Liver (tissue), 9 donors: ENCODE data around the gene AVPR1B. TPM values are rescaled to one million over a fixed set of nuclear protein-coding genes. Genes with fewer than 3 reads are reported as not detected.

Experiments
- DNase-seq: peaks from one replicate; pipeline ENCODE4 v3.0.0-alpha.2; 2017; ENCODE audit warnings: low spot score
- H3K27ac ChIP-seq, 2 donors: one replicate each; pipeline ENCODE4 v1.7.0; 2013; ENCODE audit warnings: inconsistent platforms in 2 of 2, low read length in 2 of 2, control low read depth in 1 of 2, low read depth in 1 of 2, mild to moderate bottlenecking in 1 of 2
- H3K27me3 ChIP-seq, 4 donors: one replicate each; pipeline versions ENCODE4 v1.6.1 to v1.7.0; 2013; ENCODE audit warnings: low read length in 3 of 4, inconsistent platforms in 1 of 4, mild to moderate bottlenecking in 1 of 4, moderate library complexity in 1 of 4; ENCODE audit not compliant: control insufficient read depth in 4 of 4, insufficient read depth in 4 of 4
- H3K36me3 ChIP-seq, 4 donors: one replicate each; pipeline versions ENCODE4 v1.6.1 to v1.7.0; 2013; ENCODE audit warnings: low read length in 3 of 4, mild to moderate bottlenecking in 3 of 4, low read depth in 1 of 4, moderate library complexity in 1 of 4; ENCODE audit not compliant: control insufficient read depth in 4 of 4, insufficient read depth in 3 of 4
- H3K4me1 ChIP-seq, 4 donors: one replicate each; pipeline versions ENCODE4 v1.6.1 to v1.7.0; 2013; ENCODE audit warnings: low read length in 3 of 4, mild to moderate bottlenecking in 3 of 4, moderate library complexity in 1 of 4; ENCODE audit not compliant: control insufficient read depth in 4 of 4, insufficient read depth in 4 of 4
- H3K4me3 ChIP-seq, 3 donors: one replicate each; pipeline versions ENCODE4 v1.6.1 to v1.7.0; 2013; ENCODE audit warnings: low read length in 3 of 3, control low read depth in 1 of 3, low read depth in 1 of 3, mild to moderate bottlenecking in 1 of 3
- H3K9ac ChIP-seq, 2 donors: one replicate each; pipeline ENCODE4 v1.7.0; 2013; ENCODE audit warnings: low read length in 2 of 2, mild to moderate bottlenecking in 2 of 2, moderate library complexity in 2 of 2, control low read depth in 1 of 2, low read depth in 1 of 2
- H3K9me3 ChIP-seq, 4 donors: one replicate each; pipeline versions ENCODE4 v1.6.1 to v1.7.0; 2013; ENCODE audit warnings: low read length in 3 of 4; ENCODE audit not compliant: control insufficient read depth in 4 of 4
- ATF3 ChIP-seq: IDR thresholded peaks from 2 replicates; pipeline ENCODE4 v1.6.1; 2016; ENCODE audit warnings: antibody characterized with exemption
- CTCF ChIP-seq: fragments of 150-350 bp; IDR thresholded peaks from 2 replicates; pipeline ENCODE4 v1.5.1; 2017; ENCODE audit warnings: improper control_type of control experiment, low read depth, low read length; ENCODE audit not compliant: missing input control
- EGR1 ChIP-seq, 2 donors: IDR thresholded peaks; 2 replicates each; pipeline ENCODE4 v1.6.1; 2016 to 2018; ENCODE audit warnings: antibody characterized with exemption in 2 of 2, low read depth in 2 of 2
- FOXA1 ChIP-seq: IDR thresholded peaks from 2 replicates; pipeline ENCODE4 v1.6.1; 2016; ENCODE audit warnings: antibody characterized with exemption
- HNF4A ChIP-seq, 2 donors: conservative IDR thresholded peaks; 2 replicates each; pipeline ENCODE4 v1.6.1; 2016; ENCODE audit warnings: antibody characterized with exemption in 2 of 2, mild to moderate bottlenecking in 2 of 2
- HNF4G ChIP-seq: IDR thresholded peaks from 2 replicates; pipeline ENCODE4 v1.6.1; 2016; ENCODE audit warnings: antibody characterized with exemption
- JUND ChIP-seq, 2 donors: IDR thresholded peaks; 2 replicates each; pipeline ENCODE4 v1.6.1; 2016; ENCODE audit warnings: antibody characterized with exemption in 2 of 2
- MAX ChIP-seq: IDR thresholded peaks from 2 replicates; pipeline ENCODE4 v1.6.1; 2016; ENCODE audit warnings: antibody characterized with exemption
- RAD21 ChIP-seq, 2 donors: IDR thresholded peaks; 2 replicates each; pipeline ENCODE4 v1.6.1; 2016; ENCODE audit warnings: antibody characterized with exemption in 2 of 2, mild to moderate bottlenecking in 2 of 2
- REST ChIP-seq: IDR thresholded peaks from 2 replicates; pipeline ENCODE4 v1.6.1; 2016; ENCODE audit warnings: antibody characterized with exemption, mild to moderate bottlenecking
- RXRA ChIP-seq, 2 donors: IDR thresholded peaks; 2 replicates each; pipeline ENCODE4 v1.6.1; 2017 to 2018; ENCODE audit warnings: antibody characterized with exemption in 2 of 2, mild to moderate bottlenecking in 1 of 2
- TAF1 ChIP-seq: conservative IDR thresholded peaks from 2 replicates; pipeline ENCODE4 v1.6.1; 2016; ENCODE audit warnings: antibody characterized with exemption, mild to moderate bottlenecking
- YY1 ChIP-seq: IDR thresholded peaks from 2 replicates; pipeline ENCODE4 v1.6.1; 2016; ENCODE audit warnings: antibody characterized with exemption, mild to moderate bottlenecking
- ZBTB33 ChIP-seq: IDR thresholded peaks from 2 replicates; pipeline ENCODE4 v1.6.1; 2016; ENCODE audit warnings: antibody characterized with exemption
- WGBS: extraction: QIAGEN DNeasy Blood & Tissue Kit; methylation state at CpG from one replicate; pipeline ENCODE4 v1.1.7; 2013; 5-methylcytosine and 5-hydroxymethylcytosine counted together
- polyA plus RNA-seq, 2 donors: library from polyadenylated mRNA; stranded (reverse) in 1 of 2; unstranded in 1 of 2; fragments of 200-250 nt in 1 of 2; fragments of >200 nt in 1 of 2; fragmentation: Nextera tagmentation in 1 of 2; extraction: Ambion mirVana in 1 of 2; gene quantifications; one replicate each; pipeline versions ENCODE4 v1.2.1 to v1.2.3, GENCODE V29; 2013 to 2015
- total RNA-seq, 2 donors: library from RNA; depleted of rRNA; stranded (reverse); fragments of >200 nt; gene quantifications; one replicate each; pipeline ENCODE4 v1.2.3, GENCODE V29; 2014
- donor health status: healthy.
- donor health status: healthy.
- donor health status: healthy.
- donor health status: healthy.
- donor health status: healthy.

Gene AVPR1B
- total and polyA plus RNA-seq, 4 donors: not detected

- no peak overlapping the region for H3K4me3 ChIP-seq
- no peaks in the 10 kb centered on the region for H3K4me1 ChIP-seq
- 73% methylated on average over 3 of the region's 3 CpGs for WGBS
- H3K36me3 ChIP-seq: no peaks in the 10 kb centered on the region
- no peak for DNase-seq
- H3K9ac ChIP-seq: no peak overlapping the region
- no peaks in the 10 kb centered on the region for H3K27me3 ChIP-seq
- H3K27ac ChIP-seq: no peak overlapping the region
- no peak for TF ChIP-seq RAD21 (IDR thresholded peaks at IDR 0.05)
- no peak for TF ChIP-seq HNF4A (conservative IDR thresholded peaks at IDR 0.05)
- no peak for TF ChIP-seq YY1
- no peaks in the 10 kb centered on the region for H3K9me3 ChIP-seq
Observed at GRCh38 chr1:206074839-206075238, 42.3 kb downstream of the AVPR1B start.

GRCh38 chr1:206070627-206071304 is 46.4 kb downstream of the AVPR1B start:
- no peak for DNase-seq
- Histone ChIP-seq H3K4me1 (peaks cover 0 to 18% (median 13%) of the 10 kb centered on the region in 4 donors), H3K27me3 (no peaks in the 10 kb centered on the region), H3K9me3 (no peaks in the 10 kb centered on the region), H3K36me3 (no peaks in the 10 kb centered on the region), H3K9ac (no peak overlapping the region), H3K4me3 (no peak overlapping the region), H3K27ac (no peak overlapping the region)
- WGBS: 89% methylated on average over 9 of the region's 9 CpGs
- TF ChIP-seq CTCF: no peak
- no peak for TF ChIP-seq MAX
- no peak for TF ChIP-seq HNF4A (conservative IDR thresholded peaks at IDR 0.05)
- no peak for TF ChIP-seq YY1
- TF ChIP-seq TAF1: no peak
- TF ChIP-seq HNF4G: no peak

- Histone ChIP-seq H3K4me1 (peaks cover 0 to 18% (median 13%) of the 10 kb centered on the region in 4 donors), H3K9me3 (no peaks in the 10 kb centered on the region), H3K36me3 (no peaks in the 10 kb centered on the region), H3K9ac (no peak overlapping the region), H3K27me3 (no peaks in the 10 kb centered on the region), H3K4me3 (no peak overlapping the region), H3K27ac (peak overlapping the region in 1 of 2 donors; percentile 80)
- no peak for DNase-seq
- WGBS: 47% methylated on average over 1 of the region's 1 CpG
- no peak for TF ChIP-seq MAX
- no peak for TF ChIP-seq ATF3
- no peak for TF ChIP-seq RAD21 (IDR thresholded peaks at IDR 0.05)
- no peak for TF ChIP-seq EGR1 (IDR thresholded peaks at IDR 0.05; ENCODE audit: low read depth in 2 of 2)
- no peak for TF ChIP-seq CTCF
- TF ChIP-seq RXRA (IDR thresholded peaks at IDR 0.05): no peak
- no peak for TF ChIP-seq REST
- TF ChIP-seq ZBTB33: no peak
- TF ChIP-seq JUND (IDR thresholded peaks at IDR 0.05): no peak
- TF ChIP-seq FOXA1: no peak
- TF ChIP-seq HNF4G: no peak
- TF ChIP-seq TAF1: no peak
Observed at GRCh38 chr1:206068314-206068713, 48.9 kb downstream of the AVPR1B start.
